GM18907 (cell line): ENCODE results near the gene TTC33.
A peak's percentile ranks its signal among the peaks of the same experiment; 100 is the strongest.
"Not testable (repeated sequence)": the region's sequence is repeated elsewhere in the genome, so short reads cannot be mapped to it uniquely, and the experiment has no call there.

Experiments used
- ATAC-seq: cut with Tn5 transposase; IDR thresholded peaks from one replicate; pipeline ENCODE4 v1.9.1; 2021; ENCODE audit warnings: mild to moderate bottlenecking, moderate library complexity; ENCODE audit not compliant: unreplicated experiment

The TTC33 gene

DNA sequence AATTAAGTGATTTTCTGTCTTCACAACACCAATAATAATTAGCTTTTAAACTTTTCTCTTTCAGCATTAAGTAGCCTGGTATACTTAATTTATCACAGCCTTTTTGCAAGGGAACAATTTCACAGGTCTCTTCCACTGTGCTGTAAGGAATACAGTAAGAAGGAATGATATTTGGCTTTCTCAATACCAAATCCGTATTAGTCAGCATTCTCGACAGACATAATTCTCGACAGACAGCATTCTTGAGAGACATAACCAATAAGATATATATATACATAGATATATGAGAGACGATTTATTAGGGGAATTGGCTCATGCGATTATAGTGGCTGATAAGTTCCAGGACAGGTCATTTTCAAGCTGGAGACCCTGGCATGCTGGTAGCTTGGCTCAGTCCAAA is 24.4 kb upstream of the TTC33 start:
- ATAC-seq: no peak

GRCh38 chr5:40779561-40779960 is 23.8 kb upstream of the TTC33 start:
- no peak for ATAC-seq

GRCh38 chr5:40778133-40778532 is 22.4 kb upstream of the TTC33 start:
- ATAC-seq: no peak

DNA sequence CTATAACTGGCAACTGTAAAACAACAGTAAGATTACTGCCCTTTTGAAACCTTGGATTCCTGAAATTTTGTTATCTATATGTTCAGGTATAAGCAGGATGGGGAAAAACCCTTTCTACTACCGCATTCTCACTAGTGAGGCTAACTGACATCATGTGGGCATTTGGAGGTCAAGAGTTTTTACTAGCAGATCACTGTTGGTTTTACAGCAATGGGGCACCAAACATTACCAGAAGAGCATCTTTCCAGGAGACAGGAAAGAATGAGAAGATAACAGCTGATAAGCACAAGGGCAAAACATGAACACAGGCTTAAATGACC is 20.9 kb upstream of the TTC33 start:
- no peak for ATAC-seq

DNA sequence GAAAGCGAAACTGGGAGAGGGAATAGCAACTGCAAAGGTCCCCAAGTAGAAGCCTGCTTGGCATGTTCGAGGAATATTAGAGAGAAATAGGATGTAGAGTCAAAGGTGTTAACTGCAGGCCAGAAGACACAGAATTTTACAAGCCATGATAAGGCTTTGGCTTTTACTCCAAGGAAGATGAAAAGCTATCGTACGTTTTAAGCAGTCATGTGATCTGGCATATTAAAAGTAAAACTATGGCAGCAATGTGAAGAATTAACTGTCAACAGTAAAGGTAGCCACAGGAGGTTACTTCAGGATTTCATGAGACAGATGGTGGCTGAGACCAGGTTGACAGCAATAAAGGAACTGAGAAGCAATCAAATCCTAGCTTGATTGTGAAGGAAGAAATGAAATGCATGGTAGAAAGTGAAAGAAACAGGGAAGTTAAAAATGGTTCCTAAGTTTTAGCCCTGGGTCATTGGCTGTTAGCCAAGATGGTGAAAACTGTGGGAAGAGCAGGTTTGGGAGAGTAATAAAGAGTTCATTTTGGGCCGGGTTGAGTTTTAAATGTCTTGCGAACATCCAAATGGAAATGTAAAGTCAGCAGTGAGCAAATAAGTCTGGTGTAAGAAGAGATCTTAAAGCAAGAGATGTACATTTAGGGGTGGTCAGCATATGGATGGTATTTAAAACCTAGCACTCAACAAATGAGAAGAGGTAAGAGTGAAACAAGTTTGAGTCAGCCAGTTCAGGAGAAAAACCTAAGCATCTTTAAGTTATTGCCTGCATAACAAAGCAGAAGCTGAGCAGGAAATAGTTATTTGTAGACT is 20.3 kb upstream of the TTC33 start:
- no peak for ATAC-seq

DNA sequence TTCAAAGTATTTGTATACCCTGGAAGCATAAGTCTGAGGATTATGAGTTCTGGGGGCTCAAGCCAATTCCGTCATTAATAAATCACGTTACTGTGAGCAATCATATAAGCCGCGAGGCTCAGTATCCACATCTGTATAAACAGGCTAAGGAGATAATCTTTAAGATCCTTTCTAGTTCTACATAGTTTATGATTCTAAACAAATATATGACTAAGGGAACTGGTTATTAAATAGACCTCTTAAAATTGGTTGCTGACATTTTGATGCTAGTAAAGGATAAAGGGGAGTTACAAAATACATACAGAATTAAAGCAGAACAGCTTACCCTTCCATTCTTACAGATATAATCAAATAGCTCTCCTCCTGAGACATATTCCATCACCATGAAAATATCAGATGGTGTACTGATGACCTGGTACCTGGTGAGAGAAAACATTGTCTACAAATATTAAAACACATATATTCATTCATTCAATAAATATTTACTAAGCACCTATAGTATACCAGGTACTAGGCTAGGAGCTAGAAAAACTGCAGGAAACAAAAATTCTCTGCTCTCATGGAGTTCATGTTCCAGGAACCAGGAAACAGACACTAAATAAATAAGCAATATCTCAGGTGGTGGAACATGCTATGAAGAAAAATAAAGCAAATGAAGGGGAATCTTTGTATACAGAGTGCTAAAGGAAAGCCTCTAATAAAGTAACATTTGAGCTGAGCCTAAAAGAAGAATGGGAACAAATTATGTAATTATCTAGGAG is 19.5 kb upstream of the TTC33 start:
- no peak for ATAC-seq

DNA sequence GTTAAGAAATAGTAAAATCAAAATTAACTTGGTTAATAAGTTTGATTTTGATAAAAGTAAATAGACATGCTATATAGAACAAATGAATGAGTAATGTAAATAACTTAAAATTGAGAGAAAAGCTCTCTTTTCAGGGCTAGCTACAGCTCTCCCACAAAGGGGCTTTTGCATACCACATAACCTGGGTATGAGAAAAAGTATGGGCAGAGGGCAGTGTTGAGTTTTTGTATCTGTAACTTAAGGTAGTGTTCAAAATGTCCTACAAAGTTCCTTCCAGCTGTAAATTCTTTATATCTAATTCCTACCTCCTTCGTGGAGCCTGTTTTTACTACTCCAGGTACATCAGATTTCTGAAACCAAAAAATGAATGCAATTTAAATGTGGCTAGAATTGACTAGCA is 18.9 kb upstream of the TTC33 start:
- no peak for ATAC-seq

GRCh38 chr5:40770764-40771163 is 15.0 kb upstream of the TTC33 start:
- no peak for ATAC-seq

DNA sequence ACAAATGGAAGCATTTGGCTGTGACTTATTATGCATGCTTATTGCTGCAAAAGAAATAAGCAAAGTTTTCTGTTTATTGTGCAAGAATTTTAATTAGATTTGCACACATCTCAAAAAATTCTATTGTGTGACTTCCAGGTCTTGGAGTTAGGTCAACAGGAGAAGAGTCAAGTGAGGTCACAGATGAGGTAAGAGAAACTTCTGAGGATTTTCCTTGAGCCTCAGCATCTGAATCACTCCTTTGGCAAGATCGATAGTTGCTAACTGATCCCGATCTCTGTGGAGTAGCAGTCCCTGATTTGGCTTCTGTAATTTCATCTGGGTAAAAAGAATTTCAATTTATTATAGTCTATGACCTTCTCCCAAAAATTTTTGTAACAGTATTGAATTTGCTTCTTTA is 6.9 kb upstream of the TTC33 start:
- ATAC-seq: no peak

DNA sequence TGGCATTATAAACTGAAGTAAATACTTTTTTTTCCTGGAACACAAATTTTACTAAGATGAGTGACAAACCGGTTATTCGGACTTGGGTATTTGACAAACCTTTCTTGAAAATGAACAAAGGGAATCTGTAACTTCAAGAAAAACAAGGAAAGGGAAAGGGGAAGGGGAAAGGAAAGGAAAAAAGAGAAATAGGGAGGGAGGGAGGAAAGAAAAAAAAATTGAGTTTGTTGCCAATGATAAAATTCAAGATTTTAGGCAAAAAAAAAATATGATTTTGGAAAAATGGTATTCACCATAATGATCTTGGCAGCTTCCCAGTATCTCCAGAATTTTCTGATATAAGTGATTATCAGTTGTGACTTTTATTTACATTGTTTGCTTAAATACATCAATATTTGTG is 1.6 kb upstream of the TTC33 start:
- no peak for ATAC-seq

DNA sequence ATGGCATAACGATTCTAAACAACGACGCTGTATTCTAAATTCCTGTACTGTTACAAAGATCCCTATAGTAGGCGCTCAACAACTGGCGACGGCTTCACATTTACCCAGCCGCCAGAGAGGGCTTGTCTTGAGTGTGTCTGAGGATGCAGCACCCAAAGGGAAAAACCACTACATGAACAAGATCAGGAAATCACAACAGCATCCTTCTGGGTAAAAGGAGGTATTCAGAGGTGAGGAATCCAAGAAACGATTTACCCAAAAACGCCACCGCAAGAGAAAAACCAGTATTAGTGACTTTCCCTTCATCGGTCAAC is 711 bp downstream of the TTC33 start:
- peak; percentile 80 for ATAC-seq

GRCh38 chr5:40754381-40755092 is 1.2 kb downstream of the TTC33 start:
- ATAC-seq: peak; percentile 19

DNA sequence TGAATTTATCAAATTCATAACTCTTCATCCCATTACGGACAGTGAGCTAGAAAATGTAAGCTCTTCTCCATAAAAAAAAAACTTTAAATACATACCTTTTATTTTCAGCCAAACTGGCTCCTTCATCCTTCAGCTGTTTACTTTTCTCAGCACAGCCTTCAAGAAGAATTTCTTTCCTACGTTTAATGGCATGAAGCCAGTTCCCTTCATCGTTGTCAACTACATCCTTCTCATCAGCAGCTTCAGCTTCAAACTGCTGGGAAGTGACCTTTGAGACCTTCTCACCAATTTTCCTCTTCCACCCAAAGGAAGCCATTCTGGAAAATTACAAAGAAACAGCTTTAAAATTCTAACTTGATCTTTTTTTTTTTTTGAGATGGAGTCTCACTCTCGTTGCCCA is 9.1 kb downstream of the TTC33 start:
- ATAC-seq: no peak

DNA sequence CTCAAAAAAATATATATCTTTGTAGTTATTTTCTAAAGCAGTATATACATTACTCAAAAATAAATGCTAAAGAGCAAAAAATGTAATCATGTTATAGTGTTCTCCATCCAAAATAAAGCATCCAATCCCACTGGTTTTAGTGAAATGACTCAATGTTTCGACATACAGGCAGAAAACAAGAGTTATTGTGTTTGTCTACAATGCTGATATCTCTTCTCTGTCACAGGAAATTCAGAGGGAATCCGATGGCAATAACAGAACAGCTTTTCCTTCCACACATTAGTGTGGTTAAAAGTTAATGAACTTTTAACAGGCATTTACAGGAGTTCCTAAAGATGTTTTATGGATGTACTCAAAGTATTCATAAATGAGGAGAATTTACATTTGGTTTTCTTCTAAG is 12.0 kb downstream of the TTC33 start:
- ATAC-seq: no peak

- ATAC-seq: no peak
Observed at GRCh38 chr5:40738502-40738901, 17.3 kb downstream of the TTC33 start.

DNA sequence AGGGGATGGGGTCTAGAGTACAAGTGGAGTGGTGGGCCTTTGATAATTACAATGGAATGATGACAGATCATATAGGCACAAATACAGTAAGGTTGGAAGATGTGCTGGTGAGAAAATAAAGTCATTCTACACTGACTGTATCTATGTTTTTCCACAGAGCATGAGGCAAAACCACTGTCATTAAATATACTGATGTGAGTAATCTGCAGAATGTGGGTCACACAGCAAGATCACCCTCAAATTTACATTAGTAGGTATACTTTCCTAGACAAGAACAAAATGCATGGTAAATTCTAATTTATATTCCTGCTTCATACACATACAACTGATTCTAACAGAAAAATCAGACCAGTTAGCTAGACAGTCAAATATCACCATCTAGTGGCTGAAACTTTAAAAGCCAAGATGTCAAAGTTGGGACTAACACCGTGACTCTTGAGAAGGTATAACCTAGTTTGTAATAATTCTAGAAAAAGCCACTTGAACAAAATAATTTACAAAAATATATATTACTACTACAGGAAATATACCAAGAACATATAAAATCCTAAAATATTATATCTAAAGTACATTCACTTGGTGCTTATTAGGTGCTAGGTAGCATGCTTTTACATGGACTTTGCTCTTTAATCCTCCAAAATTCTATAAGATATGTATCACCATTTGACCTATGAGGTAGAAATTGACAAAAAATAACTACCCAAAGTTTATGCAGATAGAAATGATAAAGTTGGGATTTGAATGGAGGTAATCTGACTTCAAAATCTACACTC is 19.5 kb downstream of the TTC33 start:
- peak; percentile 76 for ATAC-seq

DNA sequence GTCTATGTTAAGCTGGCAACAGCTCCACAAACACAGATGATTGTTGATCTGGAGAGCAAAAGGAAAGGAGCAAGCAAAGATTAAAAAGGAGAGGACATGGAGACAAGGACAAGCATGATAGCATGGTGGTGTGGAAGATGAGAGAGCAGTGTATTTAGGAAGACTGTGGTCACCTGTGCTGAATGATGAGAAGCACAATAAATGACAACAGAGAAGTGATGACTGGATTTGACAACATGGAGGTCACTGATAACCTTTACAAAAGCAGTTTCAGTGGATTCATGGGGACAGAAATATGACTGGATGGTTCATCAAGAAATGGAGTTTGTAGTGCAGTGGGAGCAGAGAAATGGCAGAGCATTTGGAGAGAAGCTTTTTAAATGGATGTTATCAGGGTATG is 20.2 kb downstream of the TTC33 start:
- no peak for ATAC-seq

GRCh38 chr5:40734986-40735385 is 20.8 kb downstream of the TTC33 start:
- ATAC-seq: no peak

DNA sequence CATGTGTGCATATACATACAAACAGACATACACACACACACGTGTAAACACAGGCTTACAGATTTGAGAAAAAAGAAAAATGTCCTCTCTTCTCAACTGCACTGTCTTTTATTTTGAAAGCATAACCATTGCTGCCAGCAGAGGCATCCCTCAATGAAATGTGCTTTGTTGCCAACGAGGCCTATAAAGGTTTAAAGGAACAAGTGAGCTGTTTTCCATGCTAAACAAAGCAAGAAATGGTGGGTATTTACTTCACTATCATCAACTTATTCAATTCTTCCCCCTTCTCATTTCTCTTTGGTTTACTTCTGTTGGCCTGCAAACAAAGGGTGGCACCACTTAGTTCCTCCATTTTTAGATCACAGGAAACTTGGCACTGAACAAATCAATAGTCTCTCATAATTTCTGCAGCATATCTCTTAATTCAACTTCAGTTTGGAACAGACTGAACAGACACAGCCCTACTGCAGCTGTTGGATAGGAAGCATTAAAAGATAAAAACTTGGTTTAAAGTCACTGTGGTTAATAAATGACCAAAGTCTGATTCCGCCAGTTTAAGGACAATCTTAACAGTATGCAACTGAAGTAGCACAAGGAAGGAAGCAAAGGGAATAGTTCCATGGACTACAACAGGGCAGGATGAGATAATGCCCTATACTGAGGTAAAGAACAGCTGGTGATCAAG is 21.7 kb downstream of the TTC33 start:
- no peak for ATAC-seq

- ATAC-seq: no peak
Observed at GRCh38 chr5:40733434-40733833, 22.3 kb downstream of the TTC33 start.

- not testable (repeated sequence) for ATAC-seq
Observed at GRCh38 chr5:40722497-40722911, 33.3 kb downstream of the TTC33 start.
